Keratinocyte (primary cell): ENCODE measurements around the gene FYB1. TPM values are rescaled to one million over a fixed set of nuclear protein-coding genes. Genes with fewer than 3 reads are reported as not detected.

Source experiments
- DNase-seq: peaks from one replicate; pipeline ENCODE4 v3.0.0-alpha.2; 2011; ENCODE audit warnings: low read depth, missing footprints, low spot score
- FAIRE-seq: peaks from 2 replicates; lab custom pipeline; 2011; peaks lifted over from hg19 to GRCh38; lab: Jason Lieb, UNC
- H2AFZ ChIP-seq: 2 replicates; pipeline ENCODE4 v1.6.0; 2012; ENCODE audit warnings: low read length, control low read depth, inconsistent platforms; ENCODE audit not compliant: control insufficient read depth
- H3K27ac ChIP-seq: 2 replicates; pipeline ENCODE4 v1.5.1; 2011; ENCODE audit warnings: low read length; ENCODE audit not compliant: control insufficient read depth, insufficient read depth
- H3K27me3 ChIP-seq: 3 replicates; pipeline ENCODE4 v1.6.0; 2011; ENCODE audit warnings: low read length; ENCODE audit not compliant: control insufficient read depth, insufficient read depth; ENCODE audit errors: extremely low read depth
- H3K36me3 ChIP-seq, 2 experiments: 2 replicates in 1 of 2; 3 replicates in 1 of 2; pipeline ENCODE4 v1.5.1; 2011; ENCODE audit warnings: low read length in 2 of 2, mild to moderate bottlenecking in 1 of 2; ENCODE audit not compliant: control insufficient read depth in 2 of 2, insufficient read depth in 2 of 2; ENCODE audit errors: extremely low read depth in 1 of 2
- H3K4me1 ChIP-seq: 3 replicates; pipeline ENCODE4 v1.5.1; 2011; ENCODE audit warnings: low read length; ENCODE audit not compliant: control insufficient read depth, insufficient read depth; ENCODE audit errors: extremely low read depth
- H3K4me2 ChIP-seq: 3 replicates; pipeline ENCODE4 v1.6.0; 2011; ENCODE audit warnings: low read depth, low read length; ENCODE audit not compliant: control insufficient read depth, insufficient read depth; ENCODE audit errors: extremely low read depth
- H3K4me3 ChIP-seq, 3 experiments: fragments of 200-600 bp in 1 of 3; sonication (generic) in 1 of 3; 2 replicates in 2 of 3; 3 replicates in 1 of 3; pipeline ENCODE4 v1.5.1; 2011 to 2016; ENCODE audit warnings: low read length in 3 of 3, mild to moderate bottlenecking in 3 of 3, control low read depth in 2 of 3, inconsistent platforms in 1 of 3, low read depth in 1 of 3, mixed read lengths in 1 of 3, mixed run types in 1 of 3, moderate library complexity in 1 of 3; ENCODE audit not compliant: control insufficient read depth in 2 of 3, insufficient read depth in 2 of 3; ENCODE audit errors: extremely low read depth in 1 of 3
- H3K79me2 ChIP-seq: 2 replicates; pipeline ENCODE4 v1.6.0; 2012; ENCODE audit warnings: low read length; ENCODE audit not compliant: control insufficient read depth, insufficient read depth
- H3K9ac ChIP-seq: 3 replicates; pipeline ENCODE4 v1.6.0; 2011; ENCODE audit warnings: low read length; ENCODE audit not compliant: control insufficient read depth, insufficient read depth; ENCODE audit errors: extremely low read depth
- H3K9me1 ChIP-seq: 3 replicates; pipeline ENCODE4 v1.6.0; 2011; ENCODE audit warnings: low read length; ENCODE audit not compliant: control insufficient read depth, insufficient read depth; ENCODE audit errors: extremely low read depth
- H3K9me3 ChIP-seq: 2 replicates; pipeline ENCODE4 v1.5.1; 2012; ENCODE audit warnings: low read depth, low read length; ENCODE audit not compliant: control insufficient read depth
- H4K20me1 ChIP-seq: 3 replicates; pipeline ENCODE4 v1.6.0; 2011; ENCODE audit warnings: low read length; ENCODE audit not compliant: control insufficient read depth, insufficient read depth; ENCODE audit errors: extremely low read depth
- EZH2 ChIP-seq: IDR thresholded peaks from one replicate; pipeline ENCODE4 v1.6.1; 2012; ENCODE audit warnings: inconsistent platforms, mild to moderate bottlenecking, low read length, moderate library complexity
- dilution Hi-C: fragments of 300-500 bp; cut with MboI; formaldehyde crosslinking; loops from one replicate; pipeline ENCODE4 v1.7.0; 2020; ENCODE audit warnings: low sequenced_read_pairs; ENCODE audit not compliant: extremely low pct_ligation_motif_present
- polyA plus RNA-seq, 5 experiments: library from polyadenylated mRNA; depleted of rRNA in 3 of 5; stranded (reverse) in 3 of 5; stranded (forward) in 1 of 5; unstranded in 1 of 5; fragments of >200 nt; gene quantifications; 1 replicate in 1 of 5; 2 replicates in 3 of 5; 3 replicates in 1 of 5; pipeline versions ENCODE4 v1.2.1 to v1.2.3, GENCODE V29; 2011 to 2012; ENCODE audit warnings: missing spikeins in 2 of 5, low read depth in 1 of 5, low replicate concordance in 1 of 5
- TF ChIP-seq, protein P1 (sequence below), 3 experiments: IDR thresholded peaks in 1 of 3; conservative IDR thresholded peaks in 1 of 3; optimal IDR thresholded peaks in 1 of 3; 2 replicates in 2 of 3; 3 replicates in 1 of 3; pipeline versions ENCODE3 to v1.5.1; 2011; ENCODE audit warnings: low read length in 3 of 3, mild to moderate bottlenecking in 3 of 3, moderate library complexity in 2 of 3, control low read depth in 1 of 3, inconsistent platforms in 1 of 3; ENCODE audit not compliant: insufficient read depth in 2 of 3; ENCODE audit errors: extremely low read depth in 1 of 3

Gene FYB1
- polyA plus RNA-seq, 1 donor (not counting 4 experiments of a cell fraction or from before 2014, with no cell fraction given): 0.29 TPM

DNA sequence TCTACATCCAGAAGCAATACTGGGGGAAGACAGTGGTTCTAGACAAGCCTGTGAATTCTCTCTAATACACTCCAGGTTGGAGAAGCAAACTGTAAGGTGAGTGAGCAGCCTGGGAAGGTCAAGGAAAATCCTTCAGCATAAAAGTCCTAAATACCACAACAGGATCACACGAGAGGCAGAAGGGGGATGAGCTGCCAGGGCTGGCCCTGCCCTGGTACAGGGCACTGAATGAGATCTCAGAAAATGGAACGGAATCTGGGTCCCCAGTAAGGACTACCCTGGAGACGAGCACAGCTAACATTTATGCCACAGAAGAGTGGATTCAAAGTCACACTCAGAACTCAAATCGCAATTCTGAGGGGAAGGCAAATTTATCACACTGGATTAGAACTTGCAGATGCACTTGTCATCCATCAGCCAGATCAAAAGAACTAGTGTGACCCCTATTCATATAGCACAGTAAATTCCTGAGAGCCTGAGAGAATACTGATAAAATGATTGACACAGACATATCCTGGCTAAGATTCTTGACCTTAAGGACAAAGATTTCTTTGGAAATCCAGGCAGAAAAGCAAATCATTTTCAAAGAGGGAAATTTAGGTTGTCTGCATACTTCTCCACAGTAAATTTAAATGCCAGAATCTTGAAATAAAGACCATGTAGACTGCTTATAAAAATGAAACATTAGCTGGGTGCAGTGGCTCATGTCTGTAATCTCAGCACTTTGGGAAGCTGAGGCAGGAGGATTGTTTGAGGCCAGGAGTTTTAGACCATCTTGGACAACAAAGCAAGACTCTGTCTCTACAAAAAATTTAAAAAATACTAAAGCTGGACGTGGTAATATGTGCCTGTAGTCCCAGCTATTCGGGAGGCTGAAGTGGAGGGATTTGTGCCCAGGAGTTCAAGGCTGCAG is 25.6 kb downstream of the FYB1 start:
- no peaks in the 10 kb centered on the region for H3K36me3 ChIP-seq
- no peak overlapping the region for H2AFZ ChIP-seq
- FAIRE-seq (no peak), DNase-seq (no peak)
- H3K4me2 ChIP-seq: no peak overlapping the region
- H3K4me1 ChIP-seq: peaks cover 40% of the 10 kb centered on the region
- H3K9ac ChIP-seq: no peak overlapping the region
- no peaks in the 10 kb centered on the region for H4K20me1 ChIP-seq
- no peaks in the 10 kb centered on the region for H3K27me3 ChIP-seq
- no peaks in the 10 kb centered on the region for H3K79me2 ChIP-seq
- no peak overlapping the region for H3K4me3 ChIP-seq
- no peaks in the 10 kb centered on the region for H3K9me3 ChIP-seq
- H3K27ac ChIP-seq: no peak overlapping the region
- dilution Hi-C loops: no loop called here
- no peaks in the 10 kb centered on the region for H3K9me1 ChIP-seq
- TF ChIP-seq, protein P1, sequence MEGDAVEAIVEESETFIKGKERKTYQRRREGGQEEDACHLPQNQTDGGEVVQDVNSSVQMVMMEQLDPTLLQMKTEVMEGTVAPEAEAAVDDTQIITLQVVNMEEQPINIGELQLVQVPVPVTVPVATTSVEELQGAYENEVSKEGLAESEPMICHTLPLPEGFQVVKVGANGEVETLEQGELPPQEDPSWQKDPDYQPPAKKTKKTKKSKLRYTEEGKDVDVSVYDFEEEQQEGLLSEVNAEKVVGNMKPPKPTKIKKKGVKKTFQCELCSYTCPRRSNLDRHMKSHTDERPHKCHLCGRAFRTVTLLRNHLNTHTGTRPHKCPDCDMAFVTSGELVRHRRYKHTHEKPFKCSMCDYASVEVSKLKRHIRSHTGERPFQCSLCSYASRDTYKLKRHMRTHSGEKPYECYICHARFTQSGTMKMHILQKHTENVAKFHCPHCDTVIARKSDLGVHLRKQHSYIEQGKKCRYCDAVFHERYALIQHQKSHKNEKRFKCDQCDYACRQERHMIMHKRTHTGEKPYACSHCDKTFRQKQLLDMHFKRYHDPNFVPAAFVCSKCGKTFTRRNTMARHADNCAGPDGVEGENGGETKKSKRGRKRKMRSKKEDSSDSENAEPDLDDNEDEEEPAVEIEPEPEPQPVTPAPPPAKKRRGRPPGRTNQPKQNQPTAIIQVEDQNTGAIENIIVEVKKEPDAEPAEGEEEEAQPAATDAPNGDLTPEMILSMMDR (optimal IDR thresholded peaks at IDR 0.05 in 1 of 3, IDR thresholded peaks at IDR 0.05 in 1 of 3, conservative IDR thresholded peaks at IDR 0.05 in 1 of 3; ENCODE audit: extremely low read depth in 1 of 3, insufficient read depth in 2 of 3, low read length in 3 of 3): no peak
- TF ChIP-seq EZH2: no peak

DNA sequence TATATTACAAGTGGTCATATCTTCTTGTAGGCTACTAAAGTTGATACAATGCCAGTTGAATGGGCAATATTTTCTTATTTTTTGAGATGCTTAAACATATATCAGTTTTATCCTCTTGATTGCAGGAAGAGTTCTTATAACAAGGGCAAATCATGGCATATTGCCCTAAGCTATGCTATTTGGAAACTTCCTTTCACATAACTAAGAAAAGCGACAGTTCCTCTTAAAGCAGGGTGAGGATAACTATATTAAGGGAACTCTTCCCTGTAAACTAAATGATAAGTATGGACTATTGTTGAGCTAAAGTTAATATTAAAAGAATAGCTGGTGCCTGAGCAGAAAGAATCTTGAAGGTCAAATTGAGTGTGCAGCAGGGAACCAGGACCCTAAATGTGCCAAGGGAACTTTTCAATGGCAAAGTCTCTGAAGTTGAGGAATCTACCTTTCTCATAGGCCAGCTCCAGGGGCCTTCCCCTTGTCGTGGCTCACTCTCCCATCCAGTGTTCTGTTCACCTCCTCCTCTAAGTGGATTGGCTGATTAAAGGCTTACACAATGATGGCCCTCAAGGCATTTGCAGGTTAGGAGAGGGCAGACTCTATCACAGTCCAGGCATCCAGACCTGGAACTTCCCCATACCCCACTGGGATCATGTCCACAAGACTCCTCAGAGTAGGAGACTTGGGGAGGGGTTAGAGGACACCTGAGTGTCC is 26.8 kb downstream of the FYB1 start:
- Histone ChIP-seq H3K4me2 (no peak overlapping the region), H4K20me1 (no peaks in the 10 kb centered on the region), H3K79me2 (no peaks in the 10 kb centered on the region), H3K36me3 (no peaks in the 10 kb centered on the region), H3K9ac (no peak overlapping the region), H3K4me1 (peaks cover 30% of the 10 kb centered on the region), H3K9me1 (no peaks in the 10 kb centered on the region), H2AFZ (no peak overlapping the region), H3K9me3 (no peaks in the 10 kb centered on the region), H3K4me3 (no peak overlapping the region), H3K27me3 (no peaks in the 10 kb centered on the region), H3K27ac (no peak overlapping the region)
- TF ChIP-seq, protein P1 (optimal IDR thresholded peaks at IDR 0.05 in 1 of 3, IDR thresholded peaks at IDR 0.05 in 1 of 3, conservative IDR thresholded peaks at IDR 0.05 in 1 of 3; ENCODE audit: extremely low read depth in 1 of 3, insufficient read depth in 2 of 3, low read length in 3 of 3): no peak
- no peak for DNase-seq
- dilution Hi-C loops: no loop called here
- no peak for FAIRE-seq
